HS-27A (cell line): ENCODE measurements around the gene PSTPIP1.

ENCODE experiments used
- DNase-seq: peaks from one replicate; pipeline ENCODE4 v3.0.0-alpha.2; 2012; ENCODE audit warnings: low read depth, missing footprints

Gene PSTPIP1

GRCh38 chr15:76978522-76979330 lies 16.2 kb upstream of the PSTPIP1 start:
- no peak for DNase-seq

GRCh38 chr15:76979331-76979925 lies 15.5 kb upstream of the PSTPIP1 start:
- DNase-seq = no peak

DNA sequence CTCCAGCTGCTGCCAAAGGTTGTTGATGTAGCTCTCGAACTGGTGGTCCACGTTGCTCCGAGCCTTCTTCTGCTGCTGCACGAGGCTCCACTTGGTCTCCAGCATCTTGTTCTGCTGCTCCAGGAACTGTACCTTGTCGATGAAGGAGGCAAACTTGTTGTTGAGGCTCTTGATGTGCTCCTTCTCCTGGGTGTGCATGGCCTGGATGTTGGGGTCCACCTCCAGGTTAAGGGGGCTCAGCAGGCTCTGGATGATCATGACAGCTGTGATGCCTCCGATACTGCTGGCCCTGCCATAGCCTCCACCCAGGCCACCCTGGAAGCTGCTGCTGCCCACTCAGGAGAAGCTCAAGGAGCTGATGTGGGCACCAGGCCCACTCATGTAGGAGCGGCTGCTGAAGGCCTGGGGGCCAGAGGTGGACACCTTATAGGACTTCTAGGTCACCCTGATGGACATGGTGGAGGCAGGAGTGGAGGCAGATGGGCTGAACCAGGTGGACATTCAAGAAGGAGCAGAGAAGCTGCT lies 14.9 kb upstream of the PSTPIP1 start:
- no peak for DNase-seq

- DNase-seq = no peak
These were observed 12.6 kb upstream of the PSTPIP1 start for GRCh38 chr15:76982356-76982755.

GRCh38 chr15:76982756-76983155 lies 12.2 kb upstream of the PSTPIP1 start:
- no peak for DNase-seq

- DNase-seq = no peak
These were observed 11.1 kb upstream of the PSTPIP1 start for GRCh38 chr15:76983590-76984375.

DNA sequence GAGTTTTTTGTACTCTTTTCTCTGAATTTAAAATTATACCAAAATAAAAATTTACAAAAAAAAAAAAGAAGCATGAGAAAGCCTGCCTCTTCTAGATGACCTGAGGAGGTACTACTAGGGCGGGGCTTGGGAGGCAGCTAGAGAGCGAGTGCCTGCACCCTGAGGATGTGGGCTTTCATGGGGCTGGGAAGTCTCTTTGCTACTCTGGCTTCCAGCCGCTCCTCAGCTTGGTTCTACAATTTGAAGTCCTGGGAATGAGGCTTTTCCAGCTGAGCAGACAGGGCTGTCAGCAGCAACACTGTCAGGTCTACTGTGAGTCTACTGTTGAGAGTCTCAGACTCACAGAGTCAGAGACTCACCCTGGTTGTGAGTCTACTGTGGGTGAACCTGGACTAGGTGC lies 8.2 kb upstream of the PSTPIP1 start:
- DNase-seq = no peak

- DNase-seq = no peak
These were observed 7.7 kb upstream of the PSTPIP1 start for GRCh38 chr15:76987276-76987675.

- DNase-seq = no peak
These were observed 6.7 kb upstream of the PSTPIP1 start for GRCh38 chr15:76987896-76988860.

DNA sequence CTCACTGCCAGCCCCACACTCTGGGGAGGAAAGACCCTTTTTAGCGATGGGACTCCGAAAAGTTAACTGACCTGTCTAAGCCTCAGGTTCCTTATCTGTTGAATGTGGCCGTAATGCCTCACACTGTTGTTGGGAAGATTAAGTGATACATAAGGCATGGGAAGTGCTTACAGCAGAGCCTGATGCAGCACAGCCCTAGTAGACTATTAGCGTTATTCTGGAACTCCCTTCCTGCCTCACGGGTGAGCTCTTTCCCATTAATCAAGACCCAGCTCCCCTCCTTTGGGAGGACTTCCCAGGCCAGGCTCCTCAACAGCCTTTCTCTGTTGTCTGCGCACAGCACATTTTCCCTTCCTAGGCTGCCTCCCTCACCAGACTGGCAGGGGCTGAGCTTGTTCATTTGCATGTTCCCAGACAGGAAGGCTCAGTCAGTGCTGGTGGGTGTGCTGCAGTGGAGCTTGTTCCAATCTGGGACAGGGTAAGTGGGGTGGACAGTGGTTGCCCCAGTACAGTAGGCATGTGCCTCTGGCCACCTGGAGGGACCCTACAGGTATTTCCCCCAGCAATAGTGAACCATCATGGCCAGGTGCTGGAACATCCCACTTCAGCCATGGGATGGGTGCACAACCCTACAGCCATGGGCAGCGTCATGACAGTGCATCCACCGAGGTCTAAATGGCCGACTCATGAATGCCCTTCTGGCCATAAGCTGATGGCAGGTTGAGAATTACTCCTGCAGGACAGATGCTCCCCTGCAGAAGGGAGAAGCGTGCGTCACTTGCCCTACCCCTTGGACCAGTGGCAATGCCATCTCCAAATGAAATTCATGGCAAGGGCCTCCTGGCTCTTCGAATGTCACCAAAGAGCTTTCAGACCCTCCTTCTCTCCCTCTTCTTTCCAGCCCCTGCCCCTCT lies 5.8 kb upstream of the PSTPIP1 start:
- DNase-seq = no peak

GRCh38 chr15:76991048-76991447 lies 3.9 kb upstream of the PSTPIP1 start:
- DNase-seq = no peak

DNA sequence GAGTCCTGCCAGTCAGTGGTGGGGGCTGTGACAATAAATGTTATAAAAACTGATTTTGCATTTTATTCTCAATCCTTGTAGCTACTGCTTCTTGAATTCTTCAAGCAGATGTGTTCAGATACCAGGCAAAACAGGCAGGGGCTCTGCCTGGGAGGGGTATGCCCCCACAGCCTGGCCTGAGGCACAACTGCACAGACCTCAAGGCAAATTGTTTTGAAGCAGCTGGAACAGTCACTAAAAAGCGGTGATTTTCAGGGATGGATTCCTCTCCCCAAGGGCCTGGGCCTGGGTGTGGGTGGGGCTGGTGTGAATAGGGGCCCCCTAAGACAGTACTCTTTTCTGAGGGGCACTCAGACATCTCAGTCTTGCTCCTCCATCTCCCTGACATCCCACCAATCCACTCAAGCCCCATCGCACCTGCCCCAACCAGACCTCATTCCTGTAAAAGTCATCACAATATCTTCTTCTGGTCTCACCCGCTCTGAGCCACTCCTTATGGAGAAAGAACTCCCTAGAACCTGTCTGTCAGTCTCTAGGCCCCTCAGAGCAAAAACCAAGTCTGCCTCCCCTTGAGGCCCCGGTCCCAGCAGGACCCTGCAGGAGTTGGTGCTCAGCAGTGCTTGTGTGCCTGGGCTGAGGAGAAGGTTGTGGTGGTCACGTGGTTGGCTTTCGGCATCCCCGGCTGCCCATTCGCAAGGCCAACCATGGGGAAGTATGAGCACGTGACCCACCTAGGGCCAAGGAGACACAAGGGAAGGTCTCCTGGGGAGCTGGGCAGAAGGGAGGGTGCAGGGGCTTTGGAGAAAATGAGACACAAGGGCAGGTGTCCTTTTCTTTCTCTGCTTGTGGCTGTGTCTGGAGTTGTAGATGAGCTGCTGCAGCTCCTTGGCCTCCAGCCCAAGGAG lies 2.9 kb upstream of the PSTPIP1 start:
- DNase-seq = no peak

- DNase-seq = no peak
These were observed 1.7 kb upstream of the PSTPIP1 start for GRCh38 chr15:76993114-76993725.

GRCh38 chr15:76994001-76994400 lies 925 bp upstream of the PSTPIP1 start:
- no peak for DNase-seq

DNA sequence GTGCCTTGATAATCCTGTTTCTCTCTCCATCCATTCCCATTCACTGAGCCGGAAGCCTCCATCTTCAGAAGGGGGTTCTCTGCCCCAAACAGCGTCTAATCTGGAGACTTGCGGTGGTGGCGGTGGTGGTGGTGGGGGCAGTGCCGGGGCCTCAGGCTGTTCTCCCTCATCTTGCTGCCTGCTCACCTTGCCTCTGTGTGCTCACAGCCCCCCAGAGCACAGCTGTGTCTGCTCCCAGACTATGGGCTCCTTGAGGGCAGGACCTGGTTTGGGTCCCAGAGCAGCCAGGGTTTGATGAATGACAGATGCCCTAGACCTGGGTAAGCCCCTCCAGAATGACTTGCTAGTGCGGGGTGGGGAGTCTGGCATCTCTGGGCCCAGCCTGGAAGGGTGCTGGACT lies 430 bp upstream of the PSTPIP1 start:
- DNase-seq = no peak

DNA sequence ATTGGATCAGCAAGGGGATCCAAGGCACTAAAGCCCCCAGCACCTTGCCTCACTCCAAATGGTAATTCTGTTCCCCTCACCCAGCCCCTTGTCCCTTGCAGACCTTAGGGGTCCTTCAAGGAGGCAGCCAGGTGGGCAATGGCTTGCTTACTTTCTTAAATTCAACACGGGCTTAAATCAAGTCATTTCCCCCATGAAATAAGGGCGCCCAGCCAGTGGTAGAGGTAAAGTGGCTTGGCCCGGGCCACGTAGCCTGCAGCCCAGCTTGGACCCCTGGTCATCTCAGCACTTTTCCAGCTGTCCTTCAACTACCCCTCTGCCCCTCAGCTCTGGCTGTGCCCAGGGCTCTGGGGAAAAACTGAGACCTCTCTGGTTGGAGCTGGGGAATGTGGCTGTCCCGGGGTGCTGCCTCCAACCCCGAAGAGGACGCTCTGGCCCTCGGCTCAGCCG lies 1.2 kb downstream of the PSTPIP1 start:
- no peak for DNase-seq

DNA sequence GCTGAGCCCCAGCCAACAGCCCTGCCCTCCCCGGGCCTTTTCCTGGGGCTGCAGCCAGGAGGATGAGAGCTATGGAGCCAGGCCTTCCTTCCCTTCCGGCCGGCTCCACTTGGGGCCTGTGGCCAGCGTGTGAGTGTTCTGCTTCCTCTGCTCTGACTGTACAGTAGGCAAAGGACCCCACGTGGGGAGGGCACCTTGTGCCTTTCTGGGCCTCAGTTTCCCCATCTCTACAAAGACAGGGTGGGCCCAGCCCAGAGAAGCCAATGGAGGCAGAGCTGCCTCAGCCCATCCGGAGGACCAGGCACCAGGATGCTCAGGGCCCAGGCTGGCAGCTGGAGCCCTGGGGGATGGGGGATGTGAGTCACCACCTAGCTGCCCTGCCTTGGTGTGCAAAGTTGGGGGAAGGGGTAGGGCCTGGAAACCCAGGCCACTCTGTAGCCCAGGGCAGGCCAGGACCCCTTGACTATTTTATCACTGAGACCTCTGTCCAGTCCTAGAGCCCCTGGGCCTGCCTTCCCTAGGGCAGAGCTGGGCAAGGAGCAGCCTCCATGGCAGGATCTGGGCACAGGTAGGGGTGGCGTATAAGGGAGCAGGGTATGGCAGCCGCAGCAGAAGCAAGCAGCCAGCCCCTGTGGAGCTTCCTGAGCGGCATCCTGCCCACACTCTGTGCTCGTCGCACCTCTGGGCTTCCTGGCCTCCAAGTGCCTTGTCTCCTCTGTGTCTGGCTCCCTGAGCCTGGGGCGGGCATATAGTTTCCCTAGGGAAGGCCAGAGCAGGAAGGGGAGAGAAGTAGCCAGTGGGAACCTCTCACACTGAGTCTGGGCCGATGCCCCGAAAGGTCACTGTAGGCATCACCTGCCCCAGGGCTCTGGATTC lies 1.8 kb downstream of the PSTPIP1 start:
- no peak for DNase-seq
